ENCODE data around the gene CGB1. TPM values are rescaled to one million over a fixed set of nuclear protein-coding genes. Genes with fewer than 3 reads are reported as not detected.
A peak's percentile ranks its signal among the peaks of the same experiment; 100 is the strongest.

CGB1 gene
- total and polyA plus RNA-seq, 10 of the 15 experiments (the other 5 are each of a cell fraction or from before 2014, with no cell fraction given), result not detected

- no peak for TF ChIP-seq NKRF (conservative IDR thresholded peaks at IDR 0.05)
- no peak for TF ChIP-seq WRNIP1 (IDR thresholded peaks at IDR 0.05; ENCODE audit: borderline replicate concordance, low read depth, low read length)
- no peak for TF ChIP-seq ZBTB33 (IDR thresholded peaks at IDR 0.05)
- TF ChIP-seq MEF2B (IDR thresholded peaks at IDR 0.05; ENCODE audit: partially characterized antibody, poor library complexity, severe bottlenecking), result no peak
- TF ChIP-seq MLLT1 (IDR thresholded peaks at IDR 0.05), result peak; percentile 83
- TF ChIP-seq RAD51 (IDR thresholded peaks at IDR 0.05), result 0 out of 2 replicates have a peak, but pooled peaks have one; percentile 40
- TF ChIP-seq ZNF24 (IDR thresholded peaks at IDR 0.05), result no peak
These were observed 47.7 kb upstream of the CGB1 start (continued) for GRCh38 chr19:49084206-49085019.
